Activated CD4-positive, alpha-beta T cell treated with anti-CD3 and anti-CD28 coated beads, Interleukin-2, amount 10 ng/mL, durations not matched to agents 24 days and 14 days (primary cell): ENCODE data around the gene ERI3. TPM values are rescaled to one million over a fixed set of nuclear protein-coding genes. Genes with fewer than 3 reads are reported as not detected.
A peak's percentile ranks its signal among the peaks of the same experiment; 100 is the strongest.

Source experiments
- DNase-seq: peaks from one replicate; pipeline ENCODE4 v3.0.0; 2022
- H3K27ac Mint-ChIP-seq: one replicate; pipeline ENCODE4 v1.8.0; 2022; ENCODE audit warnings: mild to moderate bottlenecking, mixed read lengths
- H3K27me3 Mint-ChIP-seq: one replicate; pipeline ENCODE4 v1.8.0; 2022; ENCODE audit warnings: mixed read lengths
- H3K36me3 Mint-ChIP-seq: one replicate; pipeline ENCODE4 v1.8.0; 2022; ENCODE audit warnings: low read depth, mild to moderate bottlenecking, mixed read lengths
- H3K4me1 Mint-ChIP-seq: one replicate; pipeline ENCODE4 v1.8.0; 2021; ENCODE audit warnings: mixed read lengths
- H3K4me3 Mint-ChIP-seq: one replicate; pipeline ENCODE4 v1.8.0; 2022; ENCODE audit warnings: mild to moderate bottlenecking, moderate library complexity, mixed read lengths
- H3K9me3 Mint-ChIP-seq: one replicate; pipeline ENCODE4 v1.8.0; 2021; ENCODE audit warnings: mixed read lengths
- intact Hi-C: fragments of 100-400 bp; cut with micrococcal nuclease; formaldehyde crosslinking; loops from one replicate; pipeline ENCODE4 v1.15.1; 2023
- total RNA-seq: library from RNA; stranded (reverse); gene quantifications from 2 replicates; pipeline ENCODE4 v1.2.3, GENCODE V29; 2022

Gene ERI3
- 50.2 and 53.2 TPM in 2 replicates for total RNA-seq

GRCh38 chr1:44354840-44355581 is at the start of gene ERI3:
TSS of gene ERI3 (minus strand) at chr1:44355257. CDS start at chr1:44355026, 231 bp downstream.
- Mint-ChIP-seq H3K27me3 (no peaks in the 10 kb centered on the region), H3K36me3 (no peaks in the 10 kb centered on the region), H3K9me3 (no peaks in the 10 kb centered on the region), H3K4me1 (peaks cover 28% of the 10 kb centered on the region), H3K4me3 (peak within 1 kb of the TSS; percentile 91), H3K27ac (peak within 1 kb of the TSS; percentile 91)
- intact Hi-C loops: loop anchor here (1.0 kb wide), 2 partner anchors 142 to 319 kb away; partner anchors contain the start of genes ARMH1, DMAP1 and TMEM53
- peak; percentile 99 for DNase-seq

GRCh38 chr1:44401256-44402228 is 46.5 kb upstream of the ERI3 start:
- Mint-ChIP-seq H3K4me3 (no peak overlapping the region), H3K4me1 (peaks cover 13% of the 10 kb centered on the region), H3K36me3 (no peaks in the 10 kb centered on the region), H3K27ac (no peak overlapping the region), H3K9me3 (no peaks in the 10 kb centered on the region), H3K27me3 (peaks cover 84% of the 10 kb centered on the region)
- DNase-seq: no peak
- intact Hi-C loops: no loop called here

GRCh38 chr1:44390277-44390676 is 35.2 kb upstream of the ERI3 start:
- no peaks in the 10 kb centered on the region for H3K36me3 Mint-ChIP-seq
- DNase-seq: no peak
- no peak overlapping the region for H3K4me3 Mint-ChIP-seq
- H3K4me1 Mint-ChIP-seq: no peaks in the 10 kb centered on the region
- H3K9me3 Mint-ChIP-seq: no peaks in the 10 kb centered on the region
- no peak overlapping the region for H3K27ac Mint-ChIP-seq
- H3K27me3 Mint-ChIP-seq: peaks cover 17% of the 10 kb centered on the region
- intact Hi-C loops: no loop called here

GRCh38 chr1:44389437-44389836 is 34.4 kb upstream of the ERI3 start:
- Mint-ChIP-seq H3K9me3 (no peaks in the 10 kb centered on the region), H3K36me3 (no peaks in the 10 kb centered on the region), H3K4me1 (no peaks in the 10 kb centered on the region), H3K4me3 (no peak overlapping the region), H3K27me3 (peaks cover 16% of the 10 kb centered on the region), H3K27ac (no peak overlapping the region)
- intact Hi-C loops: no loop called here
- no peak for DNase-seq

- no peak overlapping the region for H3K4me3 Mint-ChIP-seq
- peaks cover 14% of the 10 kb centered on the region for H3K27me3 Mint-ChIP-seq
- intact Hi-C loops: no loop called here
- no peaks in the 10 kb centered on the region for H3K9me3 Mint-ChIP-seq
- H3K27ac Mint-ChIP-seq: no peak overlapping the region
- no peaks in the 10 kb centered on the region for H3K36me3 Mint-ChIP-seq
- no peak for DNase-seq
- no peaks in the 10 kb centered on the region for H3K4me1 Mint-ChIP-seq
Measured at GRCh38 chr1:44388551-44388950, 33.5 kb upstream of the ERI3 start.

- H3K4me3 Mint-ChIP-seq: no peak overlapping the region
- peaks cover 11% of the 10 kb centered on the region for H3K27me3 Mint-ChIP-seq
- no peak for DNase-seq
- no peaks in the 10 kb centered on the region for H3K4me1 Mint-ChIP-seq
- no peak overlapping the region for H3K27ac Mint-ChIP-seq
- no peaks in the 10 kb centered on the region for H3K36me3 Mint-ChIP-seq
- H3K9me3 Mint-ChIP-seq: no peaks in the 10 kb centered on the region
- intact Hi-C loops: no loop called here
Measured at GRCh38 chr1:44380666-44381177, 25.7 kb upstream of the ERI3 start.

- intact Hi-C loops: loop anchor here (1.0 kb wide), 1 partner anchor 275 kb away; no protein-coding TSS in a partner anchor
- Mint-ChIP-seq H3K4me1 (no peaks in the 10 kb centered on the region), H3K4me3 (no peak overlapping the region), H3K27me3 (peaks cover 7% of the 10 kb centered on the region), H3K36me3 (no peaks in the 10 kb centered on the region), H3K27ac (no peak overlapping the region), H3K9me3 (no peaks in the 10 kb centered on the region)
- peak; percentile 80 for DNase-seq
Measured at GRCh38 chr1:44377925-44378784, 23.1 kb upstream of the ERI3 start.

- Mint-ChIP-seq H3K36me3 (no peaks in the 10 kb centered on the region), H3K4me3 (no peak overlapping the region), H3K9me3 (no peaks in the 10 kb centered on the region), H3K27ac (no peak overlapping the region), H3K4me1 (no peaks in the 10 kb centered on the region), H3K27me3 (peaks cover 2% of the 10 kb centered on the region)
- intact Hi-C loops: no loop called here
- no peak for DNase-seq
Measured at GRCh38 chr1:44375547-44375946, 20.5 kb upstream of the ERI3 start.

GRCh38 chr1:44371206-44371605 is 16.1 kb upstream of the ERI3 start:
- Mint-ChIP-seq H3K4me3 (no peak overlapping the region), H3K36me3 (no peaks in the 10 kb centered on the region), H3K4me1 (no peaks in the 10 kb centered on the region), H3K27me3 (peaks cover 8% of the 10 kb centered on the region), H3K27ac (no peak overlapping the region), H3K9me3 (no peaks in the 10 kb centered on the region)
- no peak for DNase-seq
- intact Hi-C loops: no loop called here

GRCh38 chr1:44368471-44369151 is 13.6 kb upstream of the ERI3 start:
- Mint-ChIP-seq H3K9me3 (no peaks in the 10 kb centered on the region), H3K4me3 (no peak overlapping the region), H3K4me1 (no peaks in the 10 kb centered on the region), H3K36me3 (no peaks in the 10 kb centered on the region), H3K27me3 (peaks cover 8% of the 10 kb centered on the region), H3K27ac (no peak overlapping the region)
- DNase-seq: no peak
- intact Hi-C loops: no loop called here

GRCh38 chr1:44367944-44368343 is 12.9 kb upstream of the ERI3 start:
- Mint-ChIP-seq H3K4me1 (no peaks in the 10 kb centered on the region), H3K9me3 (no peaks in the 10 kb centered on the region), H3K36me3 (no peaks in the 10 kb centered on the region), H3K4me3 (no peak overlapping the region), H3K27ac (no peak overlapping the region), H3K27me3 (peaks cover 11% of the 10 kb centered on the region)
- no peak for DNase-seq
- intact Hi-C loops: no loop called here

GRCh38 chr1:44366371-44366975 is 11.4 kb upstream of the ERI3 start:
- no peak overlapping the region for H3K27ac Mint-ChIP-seq
- no peak overlapping the region for H3K4me3 Mint-ChIP-seq

More at GRCh38 chr1:44366371-44366975, 11.4 kb upstream of the ERI3 start:
- H3K36me3 Mint-ChIP-seq: no peaks in the 10 kb centered on the region
- intact Hi-C loops: no loop called here
- peaks cover 13% of the 10 kb centered on the region for H3K27me3 Mint-ChIP-seq
- H3K4me1 Mint-ChIP-seq: no peaks in the 10 kb centered on the region
- H3K9me3 Mint-ChIP-seq: no peaks in the 10 kb centered on the region
- DNase-seq: no peak
